ENCODE data around the gene HMSD.

HMSD gene

DNA sequence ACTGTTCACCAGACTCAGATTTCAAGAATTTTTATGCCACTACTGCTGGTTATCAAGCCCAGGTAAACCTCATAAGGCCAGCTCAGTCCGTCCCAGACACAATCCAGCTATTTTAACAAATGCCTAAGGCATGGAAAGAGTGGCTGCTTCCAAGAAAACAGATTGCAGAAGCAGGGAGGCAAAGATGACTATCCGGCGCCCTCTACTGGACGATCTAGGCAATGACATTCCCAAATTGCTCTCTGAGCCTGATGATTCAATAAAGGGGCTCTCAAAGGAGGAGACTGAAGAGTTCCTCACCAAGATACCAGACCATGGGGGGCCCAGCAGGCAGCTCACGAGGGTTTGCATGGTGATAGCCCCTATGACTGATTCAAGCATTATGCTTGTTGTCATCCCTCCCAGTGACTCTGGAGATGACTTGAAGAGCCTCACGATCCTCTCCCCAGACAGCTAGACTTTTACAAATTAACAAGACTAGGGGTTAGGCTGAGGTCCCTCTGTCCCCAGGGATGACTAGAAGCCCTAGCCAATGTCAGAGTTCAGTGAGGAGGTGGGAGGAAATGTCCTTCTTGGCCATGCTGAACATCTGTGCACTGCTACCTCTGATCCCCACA lies 45.8 kb downstream of the HMSD start:
- H3K27me3 ChIP-seq (ENCODE audit: insufficient read depth, low read length), result no peaks in the 10 kb centered on the region
- no peaks in the 10 kb centered on the region for H3K4me1 ChIP-seq (ENCODE audit: insufficient read depth, low read length)
- 21% methylated on average over 6 of the region's 6 CpGs for WGBS
- no peaks in the 10 kb centered on the region for H3K36me3 ChIP-seq (ENCODE audit: insufficient read depth, low read length)
- no peak overlapping the region for H3K9ac ChIP-seq (ENCODE audit: low read depth, low read length)
- peaks cover 15% of the 10 kb centered on the region; the same call in 1 of the 2 replicates for H3K9me3 ChIP-seq (ENCODE audit: insufficient read depth, low read depth, low read length)
- H3K27ac ChIP-seq (ENCODE audit: low read depth, low read length), result no peak overlapping the region
- H3K4me3 ChIP-seq (ENCODE audit: low read length), result no peak overlapping the region

DNA sequence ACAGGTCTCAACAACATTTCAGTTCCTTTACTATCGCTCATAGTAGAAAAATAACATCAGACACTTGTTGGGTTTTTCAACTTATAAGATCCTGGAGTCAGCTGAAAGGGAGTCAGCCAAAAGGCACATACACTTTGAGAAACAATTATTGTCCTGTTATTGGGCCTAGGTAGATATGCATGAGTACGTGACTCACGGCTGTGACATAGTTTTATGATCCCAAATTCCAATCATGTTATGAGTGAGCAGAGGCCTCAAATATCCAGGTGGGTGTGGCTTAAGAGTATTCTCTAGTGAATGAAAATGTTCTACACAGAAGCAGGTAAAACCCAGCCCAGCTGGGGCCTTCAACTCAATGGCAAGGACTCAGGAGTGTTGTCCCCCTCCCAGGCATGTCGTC lies 47.9 kb downstream of the HMSD start:
- H3K27ac ChIP-seq (ENCODE audit: low read depth, low read length), result no peak overlapping the region
- no peaks in the 10 kb centered on the region for H3K27me3 ChIP-seq (ENCODE audit: insufficient read depth, low read length)
- no peak overlapping the region for H3K9ac ChIP-seq (ENCODE audit: low read depth, low read length)
- H3K9me3 ChIP-seq (ENCODE audit: insufficient read depth, low read depth, low read length), result peaks cover 15% of the 10 kb centered on the region; the same call in 1 of the 2 replicates
- H3K4me3 ChIP-seq (ENCODE audit: low read length), result no peak overlapping the region
- H3K4me1 ChIP-seq (ENCODE audit: insufficient read depth, low read length), result no peaks in the 10 kb centered on the region
- WGBS, result 90% methylated on average over 4 of the region's 4 CpGs
- no peaks in the 10 kb centered on the region for H3K36me3 ChIP-seq (ENCODE audit: insufficient read depth, low read length)

DNA sequence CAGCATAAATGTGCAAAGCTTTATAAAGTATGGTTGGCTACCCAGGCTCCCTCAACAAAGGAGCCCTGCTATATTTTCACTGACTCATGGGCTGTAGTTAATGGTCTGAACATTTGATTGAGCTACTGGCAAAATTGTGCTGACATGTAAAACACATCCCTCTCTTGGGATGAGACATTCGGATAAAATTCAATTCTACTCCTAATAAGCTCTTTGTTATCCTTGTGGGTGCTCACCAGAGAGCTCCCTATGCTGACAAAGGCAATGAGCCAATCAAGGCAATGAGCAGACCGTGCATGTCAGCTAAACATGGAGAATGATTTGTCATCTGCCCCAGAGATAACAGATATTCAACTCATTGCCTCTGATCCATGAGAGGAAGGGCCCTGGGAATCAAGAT lies 48.5 kb downstream of the HMSD start:
- no peaks in the 10 kb centered on the region for H3K36me3 ChIP-seq (ENCODE audit: insufficient read depth, low read length)
- H3K4me1 ChIP-seq (ENCODE audit: insufficient read depth, low read length), result no peaks in the 10 kb centered on the region
- peaks cover 15% of the 10 kb centered on the region; the same call in 1 of the 2 replicates for H3K9me3 ChIP-seq (ENCODE audit: insufficient read depth, low read depth, low read length)
- no peak overlapping the region for H3K27ac ChIP-seq (ENCODE audit: low read depth, low read length)
- H3K9ac ChIP-seq (ENCODE audit: low read depth, low read length), result no peak overlapping the region
- no peaks in the 10 kb centered on the region for H3K27me3 ChIP-seq (ENCODE audit: insufficient read depth, low read length)
- no peak overlapping the region for H3K4me3 ChIP-seq (ENCODE audit: low read length)
- 90% methylated on average over 2 of the region's 2 CpGs for WGBS

- H3K4me1 ChIP-seq (ENCODE audit: insufficient read depth, low read length), result no peaks in the 10 kb centered on the region
- no peak overlapping the region for H3K4me3 ChIP-seq (ENCODE audit: low read length)
- H3K27ac ChIP-seq (ENCODE audit: low read depth, low read length), result no peak overlapping the region
- peaks cover 11% of the 10 kb centered on the region; the same call in 1 of the 2 replicates for H3K9me3 ChIP-seq (ENCODE audit: insufficient read depth, low read depth, low read length)
- H3K9ac ChIP-seq (ENCODE audit: low read depth, low read length), result no peak overlapping the region
- H3K36me3 ChIP-seq (ENCODE audit: insufficient read depth, low read length), result no peaks in the 10 kb centered on the region
- 90% methylated on average over 2 of the region's 2 CpGs for WGBS
- H3K27me3 ChIP-seq (ENCODE audit: insufficient read depth, low read length), result no peaks in the 10 kb centered on the region
Observed at GRCh38 chr18:63999871-64000270, 50.8 kb downstream of the HMSD start.

DNA sequence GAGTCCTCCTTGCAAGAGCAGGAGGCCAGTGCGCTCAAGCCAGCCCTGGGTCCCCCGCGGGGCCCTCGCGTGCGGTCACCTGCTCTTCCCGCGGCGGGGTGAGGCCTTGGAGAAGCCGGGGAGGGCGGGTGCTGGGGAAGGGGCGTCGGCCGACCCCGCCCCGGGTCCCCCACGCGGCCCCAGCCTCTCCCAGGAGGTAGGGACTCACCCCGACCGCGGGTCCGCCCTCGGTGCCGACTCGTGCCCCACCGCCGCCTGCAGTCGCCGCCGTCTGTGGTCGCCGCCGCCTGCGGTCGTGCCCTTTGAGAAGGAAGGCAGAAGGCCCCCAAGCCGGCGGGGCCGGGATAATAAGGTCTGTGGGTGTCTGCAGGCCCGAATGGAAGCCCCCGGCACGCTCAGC lies 53.5 kb downstream of the HMSD start:
- no peak overlapping the region for H3K27ac ChIP-seq (ENCODE audit: low read depth, low read length)
- H3K36me3 ChIP-seq (ENCODE audit: insufficient read depth, low read length), result no peaks in the 10 kb centered on the region
- WGBS, result 96% methylated on average over 41 of the region's 41 CpGs
- H3K4me1 ChIP-seq (ENCODE audit: insufficient read depth, low read length), result no peaks in the 10 kb centered on the region
- H3K9ac ChIP-seq (ENCODE audit: low read depth, low read length), result no peak overlapping the region
- no peak overlapping the region for H3K4me3 ChIP-seq (ENCODE audit: low read length)
- H3K27me3 ChIP-seq (ENCODE audit: insufficient read depth, low read length), result no peaks in the 10 kb centered on the region
- no peaks in the 10 kb centered on the region; the same call in 1 of the 2 replicates for H3K9me3 ChIP-seq (ENCODE audit: insufficient read depth, low read depth, low read length)

GRCh38 chr18:64009305-64009704 lies 60.2 kb downstream of the HMSD start:
- 91% methylated on average over 3 of the region's 3 CpGs for WGBS
- Histone ChIP-seq H3K9ac (ENCODE audit: low read depth, low read length) (no peak overlapping the region), H3K4me1 (ENCODE audit: insufficient read depth, low read length) (no peaks in the 10 kb centered on the region), H3K27ac (ENCODE audit: low read depth, low read length) (no peak overlapping the region), H3K9me3 (ENCODE audit: insufficient read depth, low read depth, low read length) (no peaks in the 10 kb centered on the region; the same call in 1 of the 2 replicates), H3K4me3 (ENCODE audit: low read length) (no peak overlapping the region), H3K36me3 (ENCODE audit: insufficient read depth, low read length) (no peaks in the 10 kb centered on the region), H3K27me3 (ENCODE audit: insufficient read depth, low read length) (no peaks in the 10 kb centered on the region)
